HepG2 (cell line): Measurements from ENCODE around the gene STKLD1. TPM values are rescaled to one million over a fixed set of nuclear protein-coding genes. Genes with fewer than 3 reads are reported as not detected.

Experiments
- CBX5 ChIP-seq: sonication (generic); formaldehyde crosslinking; IDR thresholded peaks from 2 replicates; pipeline ENCODE4 v1.4.0; 2020; ENCODE audit warnings: missing genetic modification reagents, borderline replicate concordance
- CHD2 ChIP-seq: IDR thresholded peaks from 2 replicates; pipeline ENCODE4 v1.6.1; 2011; ENCODE audit warnings: low read depth, low read length, improper control_type of control experiment
- CREB1 ChIP-seq, 2 experiments: fragments of 450-650 bp in 1 of 2; IDR thresholded peaks; 2 replicates each; pipeline ENCODE4 v1.6.1; 2016 to 2017; ENCODE audit warnings: control low read depth in 1 of 2, mild to moderate bottlenecking in 1 of 2, missing compliant biosample characterization in 1 of 2, missing genetic modification characterization in 1 of 2
- HDAC6 ChIP-seq: fragments of 200-600 bp; sonication (generic); IDR thresholded peaks from 2 replicates; pipeline ENCODE4 v1.7.0; 2017; ENCODE audit warnings: mild to moderate bottlenecking, antibody characterized with exemption, low read length, low read depth
- KDM5B ChIP-seq: sonication (generic); formaldehyde crosslinking; IDR thresholded peaks from 2 replicates; pipeline ENCODE4 v1.4.0; 2020; ENCODE audit warnings: missing genetic modification reagents, mild to moderate bottlenecking, borderline replicate concordance
- MIER3 ChIP-seq: IDR thresholded peaks from 2 replicates; pipeline ENCODE4 v1.6.1; 2016; ENCODE audit warnings: missing compliant biosample characterization, borderline replicate concordance
- SIX4 ChIP-seq: sonication (generic); formaldehyde crosslinking; IDR thresholded peaks from 2 replicates; pipeline ENCODE4 v1.4.0; 2020; ENCODE audit warnings: missing genetic modification reagents
- SRY ChIP-seq: sonication (generic); formaldehyde crosslinking; IDR thresholded peaks from 2 replicates; pipeline ENCODE4 v1.8.0; 2022; ENCODE audit warnings: mild to moderate bottlenecking, missing genetic modification reagents
- WIZ ChIP-seq: sonication (generic); formaldehyde crosslinking; IDR thresholded peaks from 2 replicates; pipeline ENCODE4 v1.5.1; 2020; ENCODE audit warnings: mild to moderate bottlenecking, missing genetic modification reagents
- ZBTB3 ChIP-seq: sonication (generic); formaldehyde crosslinking; IDR thresholded peaks from 2 replicates; pipeline ENCODE4 v1.4.0; 2020; ENCODE audit warnings: low read depth, mild to moderate bottlenecking, moderate library complexity, missing genetic modification reagents, borderline replicate concordance
- ZFP36 ChIP-seq: fragments of 150-350 bp; IDR thresholded peaks from 2 replicates; pipeline ENCODE4 v1.6.1; 2018; ENCODE audit warnings: borderline replicate concordance, low read length, low read depth; ENCODE audit not compliant: partially characterized antibody
- ZKSCAN5 ChIP-seq: sonication (generic); formaldehyde crosslinking; IDR thresholded peaks from 2 replicates; pipeline ENCODE4 v1.5.1; 2020; ENCODE audit warnings: mild to moderate bottlenecking, missing genetic modification reagents
- ZNF557 ChIP-seq: sonication (generic); formaldehyde crosslinking; IDR thresholded peaks from 2 replicates; pipeline ENCODE4 v1.4.0; 2020; ENCODE audit warnings: missing genetic modification reagents
- ZNF644 ChIP-seq: IDR thresholded peaks from 2 replicates; pipeline ENCODE4 v1.6.1; 2016; ENCODE audit warnings: low read depth
- ZNF878 ChIP-seq: sonication (generic); formaldehyde crosslinking; IDR thresholded peaks from 2 replicates; pipeline ENCODE4 v1.8.1; 2023; ENCODE audit warnings: mild to moderate bottlenecking, missing genetic modification reagents, moderate library complexity
- ZNF883 ChIP-seq: sonication (generic); formaldehyde crosslinking; IDR thresholded peaks from 2 replicates; pipeline ENCODE4 v1.5.1; 2020; ENCODE audit warnings: mild to moderate bottlenecking, missing genetic modification reagents; ENCODE audit errors: not compliant biosample characterization
- polyA plus RNA-seq, 8 experiments: library from polyadenylated mRNA; depleted of rRNA in 3 of 8; stranded (reverse) in 7 of 8; unstranded in 1 of 8; fragments of >200 nt; fragmentation: Illumina TruSeq in 4 of 8; extraction: Trizol in 4 of 8; gene quantifications; 2 replicates each; pipeline versions ENCODE4 v1.2.1 to v1.2.3, GENCODE V29; 2011 to 2016; ENCODE audit warnings: low read depth in 4 of 8, missing spikeins in 1 of 8, mixed read lengths in 1 of 8; ENCODE audit not compliant: insufficient read depth in 1 of 8
- total RNA-seq, 5 experiments: library from RNA; depleted of rRNA; stranded (reverse); fragments of >200 nt; fragmentation: Illumina TruSeq; extraction: Trizol; gene quantifications; 2 replicates each; pipeline ENCODE4 v1.2.3, GENCODE V29; 2016; ENCODE audit warnings: low read depth in 1 of 5
- TF ChIP-seq, protein P1 (sequence below): IDR thresholded peaks from 2 replicates; pipeline ENCODE4 v1.6.1; 2016; ENCODE audit warnings: missing compliant biosample characterization, missing genetic modification reagents, borderline replicate concordance
- TF ChIP-seq, protein P2 (sequence below): sonication (generic); formaldehyde crosslinking; conservative IDR thresholded peaks from 2 replicates; pipeline ENCODE4 v1.5.0; 2020; ENCODE audit warnings: missing genetic modification reagents
- TF ChIP-seq, protein P3 (sequence below): sonication (generic); formaldehyde crosslinking; IDR thresholded peaks from 2 replicates; pipeline ENCODE4 v1.4.0; 2020; ENCODE audit warnings: mild to moderate bottlenecking, missing genetic modification reagents
- TF ChIP-seq, protein P4 (sequence below): sonication (generic); formaldehyde crosslinking; IDR thresholded peaks from 2 replicates; pipeline ENCODE4 v1.9.0; 2022; ENCODE audit warnings: missing genetic modification reagents, mild to moderate bottlenecking, borderline replicate concordance
- TF ChIP-seq, protein P5 (sequence below): sonication (generic); formaldehyde crosslinking; IDR thresholded peaks from 2 replicates; pipeline ENCODE4 v1.5.1; 2020; ENCODE audit warnings: missing genetic modification reagents, mild to moderate bottlenecking, borderline replicate concordance
- TF ChIP-seq, protein P6 (sequence below): sonication (generic); formaldehyde crosslinking; IDR thresholded peaks from 2 replicates; pipeline ENCODE4 v1.4.0; 2020; ENCODE audit warnings: mild to moderate bottlenecking, low read depth, missing genetic modification reagents

The STKLD1 gene
- total and polyA plus RNA-seq, 2 of the 13 experiments (the other 11 are each of a cell fraction or from before 2014, with no cell fraction given) = 1.5 to 2.2 TPM

DNA sequence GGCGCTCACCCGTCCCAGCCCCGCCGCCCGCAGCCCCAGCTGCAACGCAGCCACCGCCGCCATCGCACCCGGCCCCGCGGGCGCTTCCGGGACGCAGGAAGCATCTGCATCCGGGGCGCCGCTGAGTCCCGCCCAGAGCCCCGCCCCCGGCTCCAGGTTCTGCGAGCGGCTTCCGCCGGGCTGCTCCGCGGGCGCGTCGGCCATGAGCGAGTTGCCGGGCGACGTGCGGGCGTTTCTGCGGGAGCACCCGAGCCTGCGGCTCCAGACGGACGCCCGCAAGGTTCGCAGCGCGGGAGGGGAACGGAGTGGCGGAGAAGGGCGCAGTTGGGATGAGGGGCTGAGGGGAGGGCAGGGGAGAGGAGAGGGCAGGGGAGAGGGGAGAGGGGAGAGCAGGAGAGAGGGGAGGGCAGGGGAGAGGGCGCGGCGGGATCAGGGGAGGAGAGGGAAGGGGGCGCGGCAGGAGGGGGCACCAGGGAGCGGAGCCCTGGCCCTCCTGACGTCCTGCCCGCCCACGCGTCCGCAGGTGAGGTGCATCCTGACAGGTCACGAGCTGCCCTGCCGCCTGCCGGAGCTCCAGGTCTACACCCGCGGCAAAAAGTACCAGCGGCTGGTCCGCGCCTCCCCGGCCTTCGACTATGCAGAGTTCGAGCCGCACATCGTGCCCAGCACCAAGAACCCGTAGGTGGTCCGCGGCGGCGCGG, 19.6 kb upstream of the STKLD1 start, which contains the start of the genes SURF1 and SURF2 (continued):
- TF ChIP-seq, protein P1, sequence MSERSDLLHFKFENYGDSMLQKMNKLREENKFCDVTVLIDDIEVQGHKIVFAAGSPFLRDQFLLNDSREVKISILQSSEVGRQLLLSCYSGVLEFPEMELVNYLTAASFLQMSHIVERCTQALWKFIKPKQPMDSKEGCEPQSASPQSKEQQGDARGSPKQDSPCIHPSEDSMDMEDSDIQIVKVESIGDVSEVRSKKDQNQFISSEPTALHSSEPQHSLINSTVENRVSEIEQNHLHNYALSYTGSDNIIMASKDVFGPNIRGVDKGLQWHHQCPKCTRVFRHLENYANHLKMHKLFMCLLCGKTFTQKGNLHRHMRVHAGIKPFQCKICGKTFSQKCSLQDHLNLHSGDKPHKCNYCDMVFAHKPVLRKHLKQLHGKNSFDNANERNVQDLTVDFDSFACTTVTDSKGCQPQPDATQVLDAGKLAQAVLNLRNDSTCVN (CRISPR knock-in tag) = no peak
- TF ChIP-seq KDM5B (no peak; the same call in 1 of the 2 replicates), HDAC6 (no peak), ZFP36 (no peak), CBX5 (CRISPR knock-in tag) (no peak), ZNF644 (CRISPR knock-in tag) (no peak), CHD2 (no peak), SIX4 (CRISPR knock-in tag) (no peak), ZNF883 (peak; percentile 62), WIZ (no peak), ZNF878 (CRISPR knock-in tag) (no peak), ZKSCAN5 (CRISPR knock-in tag) (no peak), ZNF557 (CRISPR knock-in tag) (no peak), CREB1 (IDR thresholded peaks at IDR 0.05) (0 out of 2 replicates have a peak, but pooled peaks have one; percentile 1), CREB1 (CRISPR knock-in tag; IDR thresholded peaks at IDR 0.05) (no peak), ZBTB3 (CRISPR knock-in tag) (no peak), MIER3 (CRISPR knock-in tag) (no peak), SRY (no peak)
- TF ChIP-seq, protein P2, sequence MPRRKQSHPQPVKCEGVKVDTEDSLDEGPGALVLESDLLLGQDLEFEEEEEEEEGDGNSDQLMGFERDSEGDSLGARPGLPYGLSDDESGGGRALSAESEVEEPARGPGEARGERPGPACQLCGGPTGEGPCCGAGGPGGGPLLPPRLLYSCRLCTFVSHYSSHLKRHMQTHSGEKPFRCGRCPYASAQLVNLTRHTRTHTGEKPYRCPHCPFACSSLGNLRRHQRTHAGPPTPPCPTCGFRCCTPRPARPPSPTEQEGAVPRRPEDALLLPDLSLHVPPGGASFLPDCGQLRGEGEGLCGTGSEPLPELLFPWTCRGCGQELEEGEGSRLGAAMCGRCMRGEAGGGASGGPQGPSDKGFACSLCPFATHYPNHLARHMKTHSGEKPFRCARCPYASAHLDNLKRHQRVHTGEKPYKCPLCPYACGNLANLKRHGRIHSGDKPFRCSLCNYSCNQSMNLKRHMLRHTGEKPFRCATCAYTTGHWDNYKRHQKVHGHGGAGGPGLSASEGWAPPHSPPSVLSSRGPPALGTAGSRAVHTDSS (CRISPR knock-in tag) = no peak
- TF ChIP-seq, protein P3, sequence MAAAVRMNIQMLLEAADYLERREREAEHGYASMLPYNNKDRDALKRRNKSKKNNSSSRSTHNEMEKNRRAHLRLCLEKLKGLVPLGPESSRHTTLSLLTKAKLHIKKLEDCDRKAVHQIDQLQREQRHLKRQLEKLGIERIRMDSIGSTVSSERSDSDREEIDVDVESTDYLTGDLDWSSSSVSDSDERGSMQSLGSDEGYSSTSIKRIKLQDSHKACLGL (CRISPR knock-in tag) = peak; percentile 16; the same call in 1 of the 2 replicates
- TF ChIP-seq, protein P4, sequence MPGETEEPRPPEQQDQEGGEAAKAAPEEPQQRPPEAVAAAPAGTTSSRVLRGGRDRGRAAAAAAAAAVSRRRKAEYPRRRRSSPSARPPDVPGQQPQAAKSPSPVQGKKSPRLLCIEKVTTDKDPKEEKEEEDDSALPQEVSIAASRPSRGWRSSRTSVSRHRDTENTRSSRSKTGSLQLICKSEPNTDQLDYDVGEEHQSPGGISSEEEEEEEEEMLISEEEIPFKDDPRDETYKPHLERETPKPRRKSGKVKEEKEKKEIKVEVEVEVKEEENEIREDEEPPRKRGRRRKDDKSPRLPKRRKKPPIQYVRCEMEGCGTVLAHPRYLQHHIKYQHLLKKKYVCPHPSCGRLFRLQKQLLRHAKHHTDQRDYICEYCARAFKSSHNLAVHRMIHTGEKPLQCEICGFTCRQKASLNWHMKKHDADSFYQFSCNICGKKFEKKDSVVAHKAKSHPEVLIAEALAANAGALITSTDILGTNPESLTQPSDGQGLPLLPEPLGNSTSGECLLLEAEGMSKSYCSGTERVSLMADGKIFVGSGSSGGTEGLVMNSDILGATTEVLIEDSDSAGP (CRISPR knock-in tag) = peak; percentile 60; the same call in 1 of the 2 replicates
- TF ChIP-seq, protein P5, sequence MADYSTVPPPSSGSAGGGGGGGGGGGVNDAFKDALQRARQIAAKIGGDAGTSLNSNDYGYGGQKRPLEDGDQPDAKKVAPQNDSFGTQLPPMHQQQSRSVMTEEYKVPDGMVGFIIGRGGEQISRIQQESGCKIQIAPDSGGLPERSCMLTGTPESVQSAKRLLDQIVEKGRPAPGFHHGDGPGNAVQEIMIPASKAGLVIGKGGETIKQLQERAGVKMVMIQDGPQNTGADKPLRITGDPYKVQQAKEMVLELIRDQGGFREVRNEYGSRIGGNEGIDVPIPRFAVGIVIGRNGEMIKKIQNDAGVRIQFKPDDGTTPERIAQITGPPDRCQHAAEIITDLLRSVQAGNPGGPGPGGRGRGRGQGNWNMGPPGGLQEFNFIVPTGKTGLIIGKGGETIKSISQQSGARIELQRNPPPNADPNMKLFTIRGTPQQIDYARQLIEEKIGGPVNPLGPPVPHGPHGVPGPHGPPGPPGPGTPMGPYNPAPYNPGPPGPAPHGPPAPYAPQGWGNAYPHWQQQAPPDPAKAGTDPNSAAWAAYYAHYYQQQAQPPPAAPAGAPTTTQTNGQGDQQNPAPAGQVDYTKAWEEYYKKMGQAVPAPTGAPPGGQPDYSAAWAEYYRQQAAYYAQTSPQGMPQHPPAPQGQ = no peak
- TF ChIP-seq, protein P6, sequence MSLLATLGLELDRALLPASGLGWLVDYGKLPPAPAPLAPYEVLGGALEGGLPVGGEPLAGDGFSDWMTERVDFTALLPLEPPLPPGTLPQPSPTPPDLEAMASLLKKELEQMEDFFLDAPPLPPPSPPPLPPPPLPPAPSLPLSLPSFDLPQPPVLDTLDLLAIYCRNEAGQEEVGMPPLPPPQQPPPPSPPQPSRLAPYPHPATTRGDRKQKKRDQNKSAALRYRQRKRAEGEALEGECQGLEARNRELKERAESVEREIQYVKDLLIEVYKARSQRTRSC = no peak
